OCI-LY7 (cell line): ENCODE results near the gene PGAP3. TPM values are rescaled to one million over a fixed set of nuclear protein-coding genes. Genes with fewer than 3 reads are reported as not detected.

ENCODE experiments used
- BruUV-seq: library from RNA; stranded (reverse); fragments of 400-500 nt; replicated peaks from 2 replicates; lab custom pipeline; 2021; lab: Mats Ljungman, UMichigan
- CTCF ChIA-PET: fragments of 300-600 bp; sonication (Branson Sonifier 250); formaldehyde crosslinking; loops from one replicate; lab custom pipeline; 2022; ENCODE audit warnings: antibody characterized with exemption; ENCODE audit not compliant: unreplicated experiment; lab: Charles Lee
- POLR2A ChIA-PET: fragments of 300-600 bp; sonication (Branson Sonifier 250); formaldehyde crosslinking; loops from one replicate; lab custom pipeline; 2022; ENCODE audit warnings: antibody characterized with exemption; lab: Charles Lee
- DNase-seq: peaks from one replicate; pipeline ENCODE4 v3.0.0-alpha.2; 2015; ENCODE audit warnings: low spot score
- H2AFZ ChIP-seq: fragments of 200-600 bp; sonication (generic), shearing (Covaris generic); 2 replicates; pipeline ENCODE4 v1.6.1; 2014; ENCODE audit warnings: mild to moderate bottlenecking, antibody characterized with exemption, low read length, moderate library complexity
- H3K27ac ChIP-seq: fragments of 200-600 bp; sonication (generic); 2 replicates; pipeline ENCODE4 v1.5.1; 2014; ENCODE audit warnings: mixed run types, low read depth, mild to moderate bottlenecking, moderate library complexity, low read length, inconsistent platforms; ENCODE audit not compliant: poor library complexity, severe bottlenecking
- H3K36me3 ChIP-seq: fragments of 200-600 bp; sonication (generic); 2 replicates; pipeline ENCODE4 v1.6.1; 2014; ENCODE audit warnings: mild to moderate bottlenecking, antibody characterized with exemption, low read length, moderate library complexity, mixed read lengths; ENCODE audit not compliant: insufficient read depth
- H3K4me1 ChIP-seq: fragments of 200-600 bp; sonication (generic); 2 replicates; pipeline ENCODE4 v1.5.1; 2014; ENCODE audit warnings: mild to moderate bottlenecking, low read length; ENCODE audit not compliant: insufficient read depth, poor library complexity, severe bottlenecking
- H3K4me2 ChIP-seq: fragments of 200-600 bp; sonication (generic); 2 replicates; pipeline ENCODE4 v1.6.1; 2014; ENCODE audit warnings: mild to moderate bottlenecking, low read length
- H3K4me3 ChIP-seq: fragments of 200-600 bp; sonication (generic); 2 replicates; pipeline ENCODE4 v1.5.1; 2014; ENCODE audit warnings: mild to moderate bottlenecking, low read depth, low read length; ENCODE audit not compliant: poor library complexity, severe bottlenecking
- H3K79me2 ChIP-seq: fragments of 200-600 bp; sonication (generic); 2 replicates; pipeline ENCODE4 v1.6.1; 2016; ENCODE audit warnings: low read depth, mild to moderate bottlenecking, low read length, moderate library complexity, mixed read lengths; ENCODE audit not compliant: insufficient read depth
- H3K9me2 ChIP-seq: fragments of 200-600 bp; sonication (generic); 2 replicates; pipeline ENCODE4 v1.6.1; 2016; ENCODE audit warnings: mild to moderate bottlenecking, low read length, mixed read lengths; ENCODE audit not compliant: insufficient read depth
- H3K9me3 ChIP-seq: fragments of 200-600 bp; sonication (generic); 2 replicates; pipeline ENCODE4 v1.6.1; 2014; ENCODE audit warnings: mild to moderate bottlenecking, mixed run types, low read length, mixed read lengths
- H4K20me1 ChIP-seq: fragments of 200-600 bp; sonication (generic); 2 replicates; pipeline ENCODE4 v1.6.1; 2014; ENCODE audit warnings: mild to moderate bottlenecking, antibody characterized with exemption, low read length, moderate library complexity, mixed read lengths; ENCODE audit not compliant: insufficient read depth
- CTCF ChIP-seq: fragments of 200-600 bp; sonication (generic); conservative IDR thresholded peaks from 2 replicates; pipeline ENCODE4 v1.5.1; 2014; ENCODE audit warnings: mild to moderate bottlenecking, antibody characterized with exemption, low read length, moderate library complexity, mixed read lengths
- EZH2phosphoT487 ChIP-seq: fragments of 200-600 bp; sonication (generic); IDR thresholded peaks from 2 replicates; pipeline ENCODE4 v1.6.1; 2018; ENCODE audit warnings: low read depth, borderline replicate concordance, mild to moderate bottlenecking, mixed run types, antibody characterized with exemption, low read length, moderate library complexity, mixed read lengths
- intact Hi-C: fragments of 100-400 bp; cut with micrococcal nuclease; formaldehyde crosslinking; loops from one replicate; pipeline ENCODE4 v1.10.0; 2022; ENCODE audit not compliant: unreplicated experiment
- total RNA-seq, 2 experiments: library from RNA; depleted of rRNA in 1 of 2; stranded (reverse); fragments of >200 nt in 1 of 2; shearing (Covaris generic) in 1 of 2; gene quantifications; 2 replicates each; pipeline ENCODE4 v1.2.3, GENCODE V29; 2014 to 2022

The PGAP3 gene
- total RNA-seq, 2 experiments from 2014 or later, result 8.7 to 9.2 TPM

GRCh38 chr17:39643271-39643670 lies 44.6 kb downstream of the PGAP3 start:
- no TSS peak for BruUV-seq
- Histone ChIP-seq H3K36me3 (peaks cover 5% of the 10 kb centered on the region; the same call in 1 of the 2 replicates), H3K9me3 (no peaks in the 10 kb centered on the region), H3K9me2 (no peaks in the 10 kb centered on the region), H4K20me1 (peaks cover 4% of the 10 kb centered on the region; the same call in 1 of the 2 replicates), H3K79me2 (peaks cover 11% of the 10 kb centered on the region), H3K4me2 (no peak overlapping the region), H2AFZ (no peak overlapping the region), H3K4me1 (peaks cover 10% of the 10 kb centered on the region), H3K27ac (no peak overlapping the region), H3K4me3 (no peak overlapping the region)
- ChIA-PET CTCF (no interaction called here), POLR2A (no interaction called here)
- no peak for DNase-seq
- TF ChIP-seq CTCF (no peak), EZH2phosphoT487 (no peak)
- intact Hi-C loops, result no loop called here

- ChIA-PET CTCF (no interaction called here), POLR2A (no interaction called here)
- Histone ChIP-seq H3K4me1 (peaks cover 16% of the 10 kb centered on the region), H3K79me2 (peaks cover 19% of the 10 kb centered on the region), H3K27ac (no peak overlapping the region), H3K4me3 (no peak overlapping the region), H3K4me2 (no peak overlapping the region), H2AFZ (no peak overlapping the region), H3K9me3 (no peaks in the 10 kb centered on the region), H4K20me1 (peaks cover 8% of the 10 kb centered on the region; the same call in 1 of the 2 replicates), H3K9me2 (no peaks in the 10 kb centered on the region), H3K36me3 (peaks cover 5% of the 10 kb centered on the region; the same call in 1 of the 2 replicates)
- no peak for TF ChIP-seq CTCF
- TF ChIP-seq EZH2phosphoT487, result no peak
- no TSS peak for BruUV-seq
- DNase-seq, result no peak
- intact Hi-C loops, result no loop called here
Observed at GRCh38 chr17:39642291-39643074, 45.4 kb downstream of the PGAP3 start.

GRCh38 chr17:39641883-39642282 lies 46.0 kb downstream of the PGAP3 start:
- Histone ChIP-seq H3K9me3 (no peaks in the 10 kb centered on the region), H3K27ac (no peak overlapping the region), H3K9me2 (no peaks in the 10 kb centered on the region), H3K36me3 (peaks cover 5% of the 10 kb centered on the region; the same call in 1 of the 2 replicates), H3K4me3 (no peak overlapping the region), H3K4me1 (peaks cover 16% of the 10 kb centered on the region), H2AFZ (no peak overlapping the region), H4K20me1 (peaks cover 8% of the 10 kb centered on the region; the same call in 1 of the 2 replicates), H3K4me2 (no peak overlapping the region), H3K79me2 (peaks cover 20% of the 10 kb centered on the region)
- POLR2A ChIA-PET, result no interaction called here
- CTCF ChIA-PET, result no interaction called here
- intact Hi-C loops, result no loop called here
- TF ChIP-seq EZH2phosphoT487 (no peak), CTCF (no peak)
- no peak for DNase-seq
- BruUV-seq, result no TSS peak
